Testis (tissue), 3 donors: ENCODE results near the gene SLC22A6. TPM values are rescaled to one million over a fixed set of nuclear protein-coding genes. Genes with fewer than 3 reads are reported as not detected.

Experiments used
- DNase-seq: peaks from one replicate; pipeline ENCODE4 v3.0.0-alpha.2; 2019
- H3K27ac ChIP-seq, 2 donors: fragments of 200-600 bp; sonication (generic); one replicate each; pipeline ENCODE4 v1.5.1; 2019
- H3K27me3 ChIP-seq: fragments of 200-600 bp; sonication (generic); one replicate; pipeline ENCODE4 v1.5.1; 2019
- H3K36me3 ChIP-seq: fragments of 200-600 bp; sonication (generic); one replicate; pipeline ENCODE4 v1.5.1; 2017; ENCODE audit warnings: low read depth; ENCODE audit errors: missing control alignments
- H3K4me1 ChIP-seq: fragments of 200-600 bp; sonication (generic); one replicate; pipeline ENCODE4 v1.5.1; 2019
- H3K4me3 ChIP-seq, 2 donors: fragments of 200-600 bp; sonication (generic); one replicate each; pipeline ENCODE4 v1.5.1; 2017 to 2019
- H3K9me3 ChIP-seq: fragments of 200-600 bp; sonication (generic); one replicate; pipeline ENCODE4 v1.5.1; 2017
- CTCF ChIP-seq, 3 experiments: fragments of 450-650 bp in 2 of 3; fragments of 200-600 bp in 1 of 3; sonication (generic) in 1 of 3; IDR thresholded peaks; one replicate each; pipeline ENCODE4 v1.5.1; 2016 to 2019; ENCODE audit warnings: antibody characterized with exemption in 3 of 3, mild to moderate bottlenecking in 2 of 3, moderate library complexity in 1 of 3
- POLR2A ChIP-seq: fragments of 450-650 bp; IDR thresholded peaks from one replicate; pipeline ENCODE4 v1.6.1; 2017; ENCODE audit warnings: antibody characterized with exemption, mild to moderate bottlenecking, moderate library complexity
- WGBS, 2 donors: methylation state at CpG; one replicate each; pipeline ENCODE4 v1.1.5; 2018; 5-methylcytosine and 5-hydroxymethylcytosine counted together
- intact Hi-C: fragments of 100-400 bp; cut with DNase I; formaldehyde crosslinking; loops from one replicate; pipeline ENCODE4 v1.15.1; 2023; ENCODE audit warnings: low total_unique reads
- polyA plus RNA-seq: library from polyadenylated mRNA; stranded (reverse); fragments of 350-450 nt; fragmentation: Illumina TruSeq; extraction: RNeasy Lipid Tissue Mini Kit (QIAGEN cat#74804); gene quantifications from one replicate; pipeline ENCODE4 v1.2.3, GENCODE V29; 2014; ENCODE audit warnings: low read depth, low replicate concordance; ENCODE audit not compliant: insufficient read depth
- total RNA-seq, 2 donors: library from RNA; depleted of rRNA; stranded (reverse); fragments of >200 nt; gene quantifications; one replicate each; pipeline ENCODE4 v1.2.3, GENCODE V29; 2016

Gene SLC22A6
- total and polyA plus RNA-seq, 3 donors from 2014 or later = not detected

GRCh38 chr11:63014408-63015055 is 29.8 kb upstream of the SLC22A6 start:
- H3K27me3 ChIP-seq = no peaks in the 10 kb centered on the region
- 91% methylated on average over 4 to 13 of the region's 13 CpGs for WGBS, 2 donors
- peaks cover 15% of the 10 kb centered on the region for H3K4me1 ChIP-seq
- no peaks in the 10 kb centered on the region for H3K36me3 ChIP-seq
- H3K4me3 ChIP-seq = no peak overlapping the region
- no peak for DNase-seq
- no peaks in the 10 kb centered on the region for H3K9me3 ChIP-seq
- TF ChIP-seq CTCF (IDR thresholded peaks at IDR 0.05) (no peak), POLR2A (no peak)
- intact Hi-C loops = no loop called here
- H3K27ac ChIP-seq = no peak overlapping the region

- no peak for DNase-seq
These were observed 28.1 kb upstream of the SLC22A6 start for GRCh38 chr11:63012839-63013238.

GRCh38 chr11:63012430-63012829 is 27.7 kb upstream of the SLC22A6 start:
- TF ChIP-seq CTCF (IDR thresholded peaks at IDR 0.05) = no peak
- no peak for TF ChIP-seq POLR2A
- H3K9me3 ChIP-seq = no peaks in the 10 kb centered on the region
- H3K27me3 ChIP-seq = no peaks in the 10 kb centered on the region
- H3K27ac ChIP-seq = no peak overlapping the region
- DNase-seq = peak; percentile 42
- WGBS, 2 donors = 67 to 77% methylated on average over 11 of the region's 11 CpGs
- H3K4me1 ChIP-seq = peaks cover 25% of the 10 kb centered on the region
- intact Hi-C loops = no loop called here
- no peaks in the 10 kb centered on the region for H3K36me3 ChIP-seq
- no peak overlapping the region for H3K4me3 ChIP-seq

More at GRCh38 chr11:63012839-63013238, 28.1 kb upstream of the SLC22A6 start:
- TF ChIP-seq CTCF (IDR thresholded peaks at IDR 0.05) (no peak), POLR2A (no peak)
- no peaks in the 10 kb centered on the region for H3K27me3 ChIP-seq
- no peaks in the 10 kb centered on the region for H3K36me3 ChIP-seq
- H3K4me3 ChIP-seq = no peak overlapping the region
- no peaks in the 10 kb centered on the region for H3K9me3 ChIP-seq
- 93 to 94% methylated on average over 1 of the region's 1 CpG for WGBS, 2 donors
- intact Hi-C loops = no loop called here
- no peak overlapping the region for H3K27ac ChIP-seq
- peaks cover 22% of the 10 kb centered on the region for H3K4me1 ChIP-seq

- Histone ChIP-seq H3K27ac (no peak overlapping the region), H3K36me3 (no peaks in the 10 kb centered on the region), H3K27me3 (no peaks in the 10 kb centered on the region), H3K4me3 (no peak overlapping the region), H3K9me3 (no peaks in the 10 kb centered on the region), H3K4me1 (peaks cover 28% of the 10 kb centered on the region)
- no peak for TF ChIP-seq CTCF (IDR thresholded peaks at IDR 0.05)
- no peak for TF ChIP-seq POLR2A
- intact Hi-C loops = no loop called here
- WGBS, 2 donors = 92 to 96% methylated on average over 4 to 5 of the region's 5 CpGs
- DNase-seq = no peak
These were observed 26.2 kb upstream of the SLC22A6 start for GRCh38 chr11:63010934-63011439.

- intact Hi-C loops = no loop called here
- no peaks in the 10 kb centered on the region for H3K36me3 ChIP-seq
- H3K4me3 ChIP-seq = no peak overlapping the region
- TF ChIP-seq CTCF (IDR thresholded peaks at IDR 0.05) (no peak), POLR2A (no peak)
- 73 to 81% methylated on average over 5 of the region's 5 CpGs for WGBS, 2 donors
- H3K9me3 ChIP-seq = no peaks in the 10 kb centered on the region
- no peak overlapping the region for H3K27ac ChIP-seq
- DNase-seq = peak; percentile 45
- H3K27me3 ChIP-seq = no peaks in the 10 kb centered on the region
- H3K4me1 ChIP-seq = peaks cover 19% of the 10 kb centered on the region
These were observed 23.2 kb upstream of the SLC22A6 start for GRCh38 chr11:63007920-63008319.
